GM18505 (cell line): Measurements from ENCODE around the gene SLC4A8.

Experiments
- ATAC-seq: cut with Tn5 transposase; IDR thresholded peaks from one replicate; pipeline ENCODE4 v1.9.1; 2021; ENCODE audit not compliant: unreplicated experiment
- POLR2A ChIP-seq: IDR thresholded peaks from 4 replicates; pipeline ENCODE4 v1.6.1; 2011; ENCODE audit warnings: borderline replicate concordance; ENCODE audit not compliant: insufficient read depth, insufficient read length; ENCODE audit errors: extremely low read depth

The SLC4A8 gene

GRCh38 chr12:51403159-51403558, 21.5 kb upstream of the SLC4A8 start:
- TF ChIP-seq POLR2A: no peak

GRCh38 chr12:51403681-51404136, 20.9 kb upstream of the SLC4A8 start:
- ATAC-seq: no peak
- TF ChIP-seq POLR2A: no peak

More at GRCh38 chr12:51403159-51403558, 21.5 kb upstream of the SLC4A8 start:
- ATAC-seq: no peak

- TF ChIP-seq POLR2A: no peak
- no peak for ATAC-seq
Observed at GRCh38 chr12:51404627-51405026, 20.0 kb upstream of the SLC4A8 start.

- no peak for TF ChIP-seq POLR2A
- ATAC-seq: no peak
Observed at GRCh38 chr12:51405801-51406207, 18.8 kb upstream of the SLC4A8 start.

DNA sequence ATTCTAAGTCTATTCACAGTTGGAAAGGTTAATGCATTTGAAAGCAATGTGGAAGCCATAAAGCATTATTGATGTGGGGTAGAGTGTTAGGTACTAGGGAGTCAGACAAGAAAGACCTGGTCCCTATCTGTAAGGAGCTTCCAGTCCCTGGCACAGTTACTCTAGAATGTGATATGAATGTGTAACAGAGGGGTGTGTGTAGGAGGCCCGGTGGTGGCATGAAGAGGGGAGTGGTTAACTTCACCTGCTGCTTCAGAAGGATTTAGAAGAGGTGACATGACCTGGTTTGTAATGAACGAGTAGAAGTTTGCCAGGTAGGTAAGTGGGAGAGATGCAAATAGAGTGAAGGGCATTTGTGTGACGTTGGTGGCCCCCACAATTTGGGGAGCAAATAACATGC, 18.3 kb upstream of the SLC4A8 start:
- TF ChIP-seq POLR2A: no peak
- no peak for ATAC-seq

DNA sequence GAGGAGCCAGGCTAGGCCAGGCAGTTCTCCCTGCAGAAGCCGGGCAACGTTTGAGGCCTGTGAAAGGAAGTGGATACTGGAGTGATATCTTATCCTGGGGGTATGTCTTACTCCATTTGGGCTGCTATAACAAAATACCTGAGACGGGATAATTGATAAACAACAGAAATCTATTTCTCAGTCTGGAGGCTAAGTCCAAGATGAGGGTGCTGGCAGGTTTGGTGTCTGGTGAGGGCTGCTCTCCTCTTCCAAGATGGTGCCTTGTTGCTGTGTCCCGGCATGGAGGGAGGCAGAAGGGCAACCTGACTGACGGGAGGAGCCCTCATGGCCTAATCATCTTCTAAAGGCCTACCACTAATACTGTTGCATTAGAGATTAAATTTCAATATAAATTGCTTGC, 17.8 kb upstream of the SLC4A8 start:
- no peak for TF ChIP-seq POLR2A
- no peak for ATAC-seq

DNA sequence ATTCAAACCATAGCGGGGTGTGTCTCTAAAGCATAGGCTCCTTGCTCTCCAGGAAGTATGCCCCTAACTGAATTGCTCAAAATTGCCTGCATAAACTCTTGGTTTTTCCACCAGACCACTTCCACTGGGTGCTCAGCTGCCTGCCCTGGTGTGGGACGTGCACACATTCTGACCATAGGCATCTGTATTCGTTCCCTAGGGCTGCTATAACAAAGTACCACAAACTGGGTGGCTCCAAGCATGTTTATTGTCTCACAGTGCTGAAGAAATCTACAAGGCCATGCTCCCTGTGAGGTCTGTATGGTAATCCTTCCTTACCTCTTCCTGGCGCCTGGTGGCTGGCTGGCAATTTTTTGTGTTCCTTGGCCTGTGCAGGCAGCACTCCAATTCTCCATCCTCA, 17.0 kb upstream of the SLC4A8 start:
- ATAC-seq: no peak
- TF ChIP-seq POLR2A: no peak

GRCh38 chr12:51409846-51410245, 14.8 kb upstream of the SLC4A8 start:
- ATAC-seq: no peak
- TF ChIP-seq POLR2A: no peak

DNA sequence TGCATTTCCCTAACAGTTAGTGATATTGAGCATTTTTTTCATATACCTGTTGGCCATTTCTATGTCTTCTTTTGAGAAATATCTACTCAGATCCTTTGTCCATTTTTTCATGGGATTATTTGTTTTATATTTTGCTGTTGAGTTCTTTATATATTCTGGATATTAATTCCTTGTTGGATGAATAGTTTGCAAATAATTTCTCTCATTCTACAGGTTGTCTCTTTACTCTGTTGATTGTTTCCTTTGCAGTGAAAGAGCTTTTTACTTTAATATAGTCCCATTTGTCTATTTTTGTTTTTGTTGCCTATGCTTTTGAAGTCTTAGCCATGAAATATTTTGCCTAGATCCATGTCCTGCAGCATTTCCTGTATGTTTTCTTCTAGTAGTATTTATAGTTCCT, 11.5 kb upstream of the SLC4A8 start:
- TF ChIP-seq POLR2A: no peak
- no peak for ATAC-seq

GRCh38 chr12:51413791-51414190, 10.8 kb upstream of the SLC4A8 start:
- no peak for TF ChIP-seq POLR2A
- ATAC-seq: no peak

DNA sequence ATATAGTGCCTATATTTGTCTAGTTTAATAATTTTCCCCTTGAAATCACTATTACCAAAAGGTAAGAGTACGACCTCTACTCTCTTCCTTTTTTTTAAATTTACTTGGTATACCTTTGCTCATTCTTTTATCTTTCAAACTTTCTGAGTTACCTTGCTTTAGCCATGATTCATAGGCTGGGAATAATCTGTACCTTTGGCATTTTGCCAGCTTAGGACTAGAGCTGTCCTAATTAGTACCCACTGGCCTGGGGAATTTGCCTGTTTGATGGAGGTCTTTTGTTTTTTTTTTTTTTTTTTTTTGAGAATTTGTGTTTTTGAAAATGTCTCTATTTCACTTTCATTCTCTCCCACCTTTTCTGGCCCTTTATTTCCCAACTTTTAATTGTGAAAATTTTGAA, 8.7 kb upstream of the SLC4A8 start:
- no peak for TF ChIP-seq POLR2A
- no peak for ATAC-seq

DNA sequence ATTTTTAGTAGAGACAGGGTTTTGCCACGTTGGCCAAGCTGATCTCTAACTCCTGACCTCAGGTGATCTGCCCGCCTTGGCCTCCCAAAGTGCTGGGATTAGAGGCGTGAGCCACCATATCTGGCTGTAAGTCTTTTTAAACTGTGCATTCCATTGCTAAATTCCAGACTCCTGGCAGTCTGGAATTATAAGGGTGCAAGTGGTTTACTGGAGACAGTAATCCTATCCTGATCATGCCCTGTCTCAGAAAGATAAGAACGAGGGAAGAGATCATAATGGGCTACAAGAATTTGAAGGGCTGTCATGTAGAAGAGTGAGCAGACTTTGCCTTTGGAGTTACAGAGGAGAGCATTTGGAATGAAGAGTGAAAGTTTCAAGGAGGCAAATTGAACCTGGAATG, 6.8 kb upstream of the SLC4A8 start:
- no peak for TF ChIP-seq POLR2A

DNA sequence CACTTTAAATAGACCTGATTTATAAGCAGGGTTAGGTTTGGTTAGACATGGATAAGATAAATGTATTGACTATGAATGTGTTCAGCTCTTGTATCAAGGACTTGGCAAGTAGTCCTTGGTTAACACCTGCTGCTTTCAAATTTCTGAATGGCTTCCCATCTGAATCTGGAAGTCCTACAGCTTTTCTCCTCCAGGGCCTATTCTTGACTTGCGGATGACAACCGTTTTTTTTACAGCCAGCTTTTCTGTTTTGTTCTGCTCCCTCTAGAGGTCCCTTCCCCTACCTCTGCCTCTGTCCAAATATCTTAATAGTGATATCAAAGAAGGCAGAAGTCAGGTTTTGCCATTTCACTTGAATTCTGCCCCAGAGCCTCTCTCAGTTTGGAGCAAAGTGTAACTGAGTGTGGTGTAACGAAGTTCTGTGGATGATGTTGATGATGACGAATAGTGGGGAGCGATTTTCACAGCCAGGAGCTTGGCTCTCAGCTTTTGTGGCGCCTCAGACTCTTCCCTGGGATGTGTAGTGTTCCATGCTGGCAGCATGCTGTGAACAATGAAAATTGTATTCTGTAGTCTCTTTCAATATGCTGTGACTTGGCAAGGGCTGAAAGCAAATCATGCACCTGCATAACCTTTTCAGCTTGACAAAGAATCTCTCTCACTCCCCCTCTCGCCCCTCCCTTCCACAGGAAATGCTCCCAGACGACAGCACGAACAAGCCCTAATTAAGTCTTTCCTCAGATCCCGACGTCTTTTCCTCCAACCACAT, 5.0 kb upstream of the SLC4A8 start:
- TF ChIP-seq POLR2A: no peak
- ATAC-seq: no peak

More for the DNA sequence above, 6.8 kb upstream of the SLC4A8 start:
- no peak for ATAC-seq

DNA sequence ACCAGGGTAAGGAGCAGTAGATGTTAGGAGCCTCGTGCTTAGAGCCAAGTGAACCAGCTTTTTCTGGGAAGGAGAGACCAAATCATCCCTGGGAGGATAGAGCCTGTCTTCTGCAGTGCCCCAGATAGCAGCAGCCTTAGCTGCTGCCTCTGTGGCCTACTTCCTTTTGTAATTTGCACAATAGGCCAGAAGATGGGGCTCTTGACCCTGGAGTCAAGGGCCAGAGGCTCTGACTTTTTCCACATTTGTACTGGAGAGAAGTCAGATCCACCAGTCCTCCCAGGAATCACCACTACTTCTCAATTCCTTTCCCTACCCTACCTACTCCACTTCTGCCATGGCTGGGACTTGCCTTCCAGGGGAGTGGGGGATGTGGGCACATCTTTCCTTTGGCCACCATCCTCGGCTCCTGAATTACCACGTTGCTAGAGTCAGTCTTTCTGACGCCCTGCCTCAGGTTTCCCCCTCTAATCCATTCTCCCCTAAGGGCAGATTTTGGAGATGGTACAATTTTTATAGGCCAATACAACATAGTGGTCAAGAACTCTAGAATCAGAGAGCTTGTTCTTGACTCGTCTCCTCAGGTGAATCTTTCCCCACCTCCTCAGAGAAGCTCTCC, 3.3 kb upstream of the SLC4A8 start:
- TF ChIP-seq POLR2A: no peak
- ATAC-seq: no peak
